ENCODE measurements around the gene BCAS3.
"Not testable (repeated sequence)": the region's sequence is repeated elsewhere in the genome, so short reads cannot be mapped to it uniquely, and the experiment has no call there.

The BCAS3 gene

DNA sequence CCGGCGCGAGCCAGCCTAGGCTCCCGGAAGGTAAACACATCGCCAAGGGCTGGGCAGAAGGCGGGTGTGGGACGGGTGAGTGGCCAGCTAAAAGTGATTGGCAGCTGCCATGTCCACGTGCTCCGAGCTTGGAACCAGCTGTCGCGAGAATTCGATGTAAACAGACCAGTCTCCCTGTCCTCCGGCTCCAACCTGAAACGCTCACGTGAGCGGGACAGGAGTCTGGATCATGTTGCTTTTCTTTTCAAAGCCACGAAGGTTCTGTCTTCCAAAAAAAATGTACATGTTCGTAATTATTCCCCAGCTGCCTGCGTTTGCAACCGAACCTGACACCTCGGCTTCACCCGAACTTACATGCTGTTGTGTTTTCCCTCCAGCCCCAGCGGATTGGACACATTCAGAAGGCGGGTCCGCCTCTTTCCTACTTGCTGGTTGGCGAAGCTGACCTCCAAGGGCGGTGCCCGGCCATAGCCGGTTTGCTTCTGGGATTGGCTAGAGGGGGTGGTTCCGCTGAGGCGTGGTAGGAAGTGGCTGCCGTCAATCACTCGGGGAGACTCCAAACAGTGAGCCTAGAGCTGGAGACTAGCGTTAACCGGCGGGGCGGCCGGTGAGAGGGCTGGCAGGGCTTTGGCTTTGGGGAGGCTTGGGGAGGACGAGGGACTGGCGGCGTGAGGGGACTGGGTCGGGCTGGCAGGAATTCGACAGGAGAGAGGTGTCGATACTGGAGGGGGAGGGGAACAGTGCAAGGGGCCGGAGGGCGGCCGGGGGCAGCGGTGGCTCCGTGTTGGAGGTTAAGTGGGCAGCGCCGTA, at the start of gene BCAS3:
Gene BCAS3, plus strand, starts transcription at position 544 of the 810 bp plus-strand sequence.
- DNase-seq: peak; percentile 96

DNA sequence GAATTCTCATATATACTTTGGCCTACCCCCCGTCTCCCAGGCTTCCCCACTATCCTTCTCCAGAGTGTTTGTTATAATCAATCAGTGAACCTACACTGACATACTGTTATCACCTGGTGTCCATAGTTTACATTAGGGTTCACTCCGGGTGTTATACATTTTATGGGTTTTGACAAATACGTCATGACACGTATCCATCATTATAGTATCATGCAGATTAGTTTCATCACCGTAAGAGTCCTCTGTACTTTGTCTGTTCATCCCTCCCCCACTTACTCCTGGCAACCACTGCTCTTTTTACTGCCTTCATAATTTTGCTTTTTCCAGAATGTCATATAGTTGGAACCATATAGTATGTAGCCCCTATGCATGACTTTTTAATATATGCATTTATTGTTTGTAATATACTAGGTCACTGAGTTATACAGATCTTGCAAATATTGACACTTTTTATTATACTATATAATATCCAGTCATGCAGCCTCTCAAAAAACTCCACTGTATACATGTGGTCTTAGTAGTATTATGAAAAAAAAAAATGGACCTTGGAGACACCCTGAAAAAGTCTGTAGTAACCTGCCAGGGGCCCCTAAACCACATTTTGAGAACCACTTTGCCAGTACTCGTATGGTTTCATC, 49.3 kb upstream of the BCAS3 start:
- no peak for DNase-seq

DNA sequence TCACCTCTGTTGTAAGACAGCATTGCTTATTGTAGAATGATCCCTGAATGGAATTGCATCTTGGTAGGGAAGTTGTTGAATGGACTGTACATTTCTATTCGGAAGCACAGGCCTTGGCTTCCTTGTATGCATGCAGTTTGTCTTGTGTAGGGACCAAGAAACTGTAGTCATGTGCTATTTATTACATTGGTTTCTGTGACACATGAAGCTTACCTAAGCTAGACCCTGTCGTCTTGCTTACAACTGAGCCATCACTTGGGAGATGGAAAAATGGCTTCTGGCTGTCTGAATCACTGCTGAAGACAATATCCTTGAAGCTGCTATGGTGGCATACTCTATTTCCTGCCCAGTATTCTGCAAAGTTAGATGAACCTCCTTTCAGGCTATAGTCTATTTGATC, 48.5 kb upstream of the BCAS3 start:
- no peak for DNase-seq

DNA sequence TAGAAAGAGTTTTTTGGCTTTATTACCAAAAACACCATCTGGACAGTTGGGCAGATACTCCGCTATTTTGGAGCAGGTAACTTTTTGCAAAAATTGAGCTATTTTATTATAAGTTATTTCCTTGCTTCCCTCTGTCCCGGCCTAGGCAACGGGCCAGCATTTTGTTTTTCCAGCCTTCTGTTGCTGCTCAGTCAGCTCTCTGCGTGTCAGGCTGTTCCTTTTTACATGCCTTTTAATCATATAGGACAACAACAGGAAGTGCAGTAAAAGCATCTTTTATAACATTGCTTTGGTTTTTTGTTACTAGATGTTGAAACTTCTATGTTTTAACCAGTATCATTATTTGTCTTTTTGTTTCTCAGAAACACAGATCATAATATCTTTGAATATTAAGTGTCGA, 47.3 kb upstream of the BCAS3 start:
- DNase-seq: no peak

DNA sequence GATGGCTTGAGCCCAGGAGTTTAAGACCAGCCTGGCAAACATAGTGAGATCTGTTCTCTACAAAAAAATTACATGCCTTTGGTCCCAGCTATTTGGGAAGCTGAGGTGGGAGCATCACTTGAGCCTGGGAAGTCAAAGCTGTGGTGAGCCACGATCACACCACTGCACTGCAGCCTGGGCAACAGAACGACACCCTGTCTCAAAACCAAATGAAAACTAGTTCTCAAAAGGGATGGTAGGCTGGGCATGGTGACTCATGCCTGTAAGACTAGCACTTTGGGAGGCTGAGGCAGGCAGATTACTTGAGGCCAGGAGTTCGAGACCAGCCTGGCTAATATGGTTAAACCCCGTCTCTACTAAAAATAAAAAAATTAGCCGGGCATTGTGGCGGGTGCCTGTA, 46.5 kb upstream of the BCAS3 start:
- no peak for DNase-seq

DNA sequence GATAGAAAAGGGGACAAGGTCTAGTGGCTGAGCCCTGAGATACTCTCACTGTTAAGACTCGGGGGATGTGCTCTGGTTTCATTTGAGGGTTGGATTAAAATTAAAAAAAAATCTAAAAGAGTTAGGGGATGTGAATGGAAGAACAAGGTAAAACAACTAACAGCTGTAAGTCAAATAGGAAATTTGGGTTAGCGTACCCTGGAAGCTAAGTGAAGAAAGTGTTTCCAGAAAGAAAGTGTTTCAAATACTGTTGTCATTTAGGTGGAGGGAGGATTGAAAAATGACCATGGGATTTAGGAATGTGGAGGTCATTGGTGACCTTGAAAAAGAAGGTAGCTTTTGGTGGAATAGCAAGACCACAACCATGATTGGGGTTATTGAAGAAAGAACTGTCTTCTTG, 40.0 kb upstream of the BCAS3 start:
- DNase-seq: no peak

DNA sequence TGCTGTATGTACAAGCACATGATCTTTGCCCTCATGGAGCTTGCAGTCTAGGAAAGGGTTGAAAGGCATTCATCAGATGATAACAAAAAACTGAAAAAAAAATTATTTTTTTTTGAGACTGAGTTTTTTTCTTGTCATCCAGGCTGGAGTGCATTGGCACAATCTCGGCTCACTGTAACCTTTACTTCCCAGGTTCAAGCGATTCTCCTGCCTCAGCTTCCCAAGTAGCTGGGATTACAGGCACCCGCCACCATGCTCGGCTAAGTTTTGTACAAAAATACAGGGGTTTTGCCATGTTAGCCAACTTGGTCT, 38.7 kb upstream of the BCAS3 start:
- no peak for DNase-seq

DNA sequence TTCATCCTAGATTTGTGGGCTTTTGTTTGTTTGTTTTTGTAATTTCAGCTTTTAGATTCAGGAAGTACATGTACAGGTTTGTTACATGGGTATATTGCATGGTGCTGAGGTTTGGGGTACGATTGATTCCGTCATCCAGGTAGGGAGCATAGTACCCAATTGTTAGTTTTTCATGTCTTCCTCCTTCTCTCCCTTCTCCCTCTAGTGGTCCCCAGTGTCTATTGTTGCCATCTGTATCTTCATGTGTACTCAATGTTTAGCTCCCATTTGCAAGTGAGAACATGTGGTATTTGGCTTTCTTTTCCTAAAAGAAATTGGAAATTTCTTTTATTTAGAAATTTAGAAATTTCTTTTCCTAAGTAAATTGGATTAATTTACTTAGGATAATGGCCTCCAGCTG, 37.1 kb upstream of the BCAS3 start:
- no peak for DNase-seq

DNA sequence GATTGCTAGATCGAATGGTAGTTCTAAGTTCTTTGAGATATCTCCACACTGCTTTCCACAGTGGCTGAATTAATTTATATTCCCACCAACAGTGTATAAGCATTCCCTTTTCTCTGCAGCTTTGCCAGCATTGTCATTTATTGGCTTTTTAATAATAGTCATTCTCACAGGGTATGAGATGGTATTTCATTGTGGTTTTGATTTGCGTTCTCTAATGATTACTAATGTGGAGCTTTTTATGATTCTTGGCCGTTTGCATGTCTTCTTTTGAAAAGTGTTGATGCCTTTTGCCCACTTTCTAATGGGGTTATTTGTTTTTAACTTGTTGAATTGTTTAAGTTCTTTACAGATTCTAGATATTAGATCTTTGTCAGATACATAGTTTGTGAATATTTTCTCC, 36.5 kb upstream of the BCAS3 start:
- DNase-seq: no peak

DNA sequence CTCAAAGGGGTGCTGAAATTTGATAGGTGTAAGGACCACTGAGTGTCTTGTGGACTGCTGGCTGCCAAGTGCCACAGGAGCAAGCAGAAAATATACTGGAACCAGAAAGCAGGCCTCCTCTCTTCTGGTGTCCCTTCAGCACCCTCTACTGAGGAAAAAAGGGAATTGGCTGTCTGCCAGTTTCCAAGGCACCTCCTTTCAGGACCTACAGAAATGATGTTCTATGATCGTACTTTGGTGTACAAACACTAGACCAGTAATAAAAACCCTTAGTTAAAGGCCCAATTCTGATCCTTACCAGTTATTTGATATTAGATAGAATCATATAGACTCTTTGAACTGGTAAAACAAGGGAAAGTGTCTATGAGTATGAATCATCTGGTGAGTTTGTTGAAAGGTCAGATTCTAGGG, 35.8 kb upstream of the BCAS3 start:
- peak; percentile 37 for DNase-seq

DNA sequence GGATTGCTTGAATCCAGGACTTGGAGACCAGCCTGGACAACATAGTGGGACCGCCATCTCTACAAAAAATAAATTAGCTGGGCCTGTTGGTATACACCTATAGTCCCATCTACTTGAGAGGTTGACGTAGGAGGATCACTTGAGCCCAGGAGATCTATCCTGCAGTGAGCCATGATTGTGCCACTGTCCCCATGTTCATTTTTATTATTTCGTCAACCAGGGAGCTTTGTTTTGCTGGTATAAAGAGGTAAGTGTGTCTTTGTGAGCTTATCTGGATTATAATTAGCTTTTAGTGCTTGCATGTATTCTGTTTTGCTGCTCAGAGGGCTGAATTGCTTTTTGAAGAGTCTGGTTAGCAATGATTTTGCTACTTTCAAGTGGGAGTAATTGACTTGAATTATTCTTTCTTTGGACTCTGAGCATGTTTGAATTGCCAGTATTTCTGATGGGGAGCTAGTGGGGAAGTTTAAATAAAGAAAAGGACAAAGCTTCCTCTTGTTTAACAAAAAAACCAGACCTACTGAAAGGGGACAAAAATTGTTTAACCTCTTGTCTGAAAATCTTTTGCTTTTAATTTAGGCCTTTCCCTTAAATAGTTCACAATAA, 31.6 kb upstream of the BCAS3 start:
- no peak for DNase-seq

DNA sequence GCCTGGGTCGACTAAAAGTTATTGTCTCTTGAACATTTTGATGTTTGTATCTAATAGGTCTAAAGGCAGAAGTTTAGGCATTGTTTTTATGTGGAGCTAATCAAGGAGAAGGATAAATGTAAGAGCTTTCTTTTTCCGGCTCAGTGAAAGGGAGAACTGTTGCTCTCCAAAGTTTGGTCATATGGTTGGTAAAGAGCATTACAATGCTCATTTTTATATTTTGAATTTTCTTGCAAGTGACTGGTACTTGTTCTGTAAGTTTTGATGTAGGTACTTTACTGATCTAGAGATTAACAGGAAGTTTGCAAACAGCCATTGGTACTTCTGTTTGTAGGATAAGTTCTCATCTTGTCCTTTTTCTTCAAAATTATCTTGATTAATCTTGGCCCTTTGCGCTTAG, 30.9 kb upstream of the BCAS3 start:
- no peak for DNase-seq

DNA sequence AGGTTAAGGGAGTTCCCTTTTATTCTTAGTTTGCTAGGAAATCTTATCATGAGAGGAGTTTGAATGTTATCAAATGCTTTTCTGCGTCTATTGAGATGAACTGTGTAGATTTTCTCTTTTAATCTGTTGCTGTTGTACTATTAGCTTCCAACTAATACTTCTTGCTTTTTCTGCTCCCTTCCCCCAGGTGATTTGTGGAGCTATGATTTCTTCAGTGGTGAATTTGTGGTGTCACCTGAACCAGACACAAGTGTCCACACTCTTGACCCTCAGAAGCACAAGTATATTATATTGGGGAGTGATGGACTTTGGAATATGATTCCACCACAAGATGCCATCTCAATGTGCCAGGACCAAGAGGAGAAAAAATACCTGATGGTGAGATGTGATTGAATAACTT, 29.9 kb upstream of the BCAS3 start:
- DNase-seq: no peak

DNA sequence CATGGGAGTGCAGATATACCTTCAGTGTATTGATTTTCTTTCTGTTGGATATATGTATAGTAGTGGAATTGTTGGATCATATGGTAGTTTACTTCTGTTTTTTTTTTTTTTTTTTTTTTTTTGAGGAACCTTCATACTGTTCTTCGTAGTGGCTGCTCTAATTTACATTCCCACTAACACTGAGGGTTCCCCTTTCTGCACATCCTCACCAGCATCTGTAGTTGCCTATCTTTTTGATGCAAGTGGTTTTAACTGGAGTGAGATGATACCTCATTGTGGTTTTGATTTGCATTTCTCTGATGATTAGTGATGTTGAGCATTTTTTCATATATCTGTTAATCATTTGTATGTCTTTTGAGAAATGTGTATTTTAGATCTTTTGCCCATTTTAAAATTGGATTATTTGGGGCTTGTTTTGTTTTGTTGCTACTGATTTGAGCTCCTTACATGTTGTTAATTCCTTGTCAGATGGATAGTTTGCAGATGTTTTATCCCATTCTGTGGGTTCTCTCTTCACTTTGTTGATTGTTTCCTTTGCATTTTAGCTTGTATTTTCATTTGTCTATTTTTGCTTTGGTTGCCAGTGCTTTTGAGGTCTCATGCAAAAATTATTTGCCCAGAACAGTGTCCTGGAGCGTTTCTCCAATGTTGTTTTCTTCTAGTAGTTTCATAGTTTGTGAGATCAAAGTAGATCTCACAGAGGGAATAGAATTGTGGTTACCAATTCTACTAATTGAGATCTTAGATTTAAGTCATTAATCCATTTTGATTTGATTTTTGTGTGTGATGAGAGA, 25.0 kb upstream of the BCAS3 start:
- DNase-seq: no peak

DNA sequence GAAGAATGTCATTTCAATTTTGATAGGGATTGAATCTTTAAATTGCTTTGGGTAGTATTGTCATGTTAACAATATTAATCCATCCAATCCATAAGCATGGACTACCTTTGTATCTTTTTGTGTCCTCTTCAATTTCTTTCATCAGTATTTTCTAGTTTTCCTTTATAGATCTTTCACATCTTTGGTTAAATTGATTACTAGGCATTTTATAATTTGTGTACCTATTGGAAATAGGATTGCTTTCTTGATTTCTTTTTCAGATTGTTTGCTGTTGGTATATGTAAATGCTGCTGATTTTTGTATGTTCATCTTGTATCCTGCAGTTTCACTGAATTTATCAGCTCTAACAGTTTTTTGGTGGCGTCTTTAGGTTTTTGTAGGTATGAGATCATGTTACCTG, 24.1 kb upstream of the BCAS3 start:
- no peak for DNase-seq

DNA sequence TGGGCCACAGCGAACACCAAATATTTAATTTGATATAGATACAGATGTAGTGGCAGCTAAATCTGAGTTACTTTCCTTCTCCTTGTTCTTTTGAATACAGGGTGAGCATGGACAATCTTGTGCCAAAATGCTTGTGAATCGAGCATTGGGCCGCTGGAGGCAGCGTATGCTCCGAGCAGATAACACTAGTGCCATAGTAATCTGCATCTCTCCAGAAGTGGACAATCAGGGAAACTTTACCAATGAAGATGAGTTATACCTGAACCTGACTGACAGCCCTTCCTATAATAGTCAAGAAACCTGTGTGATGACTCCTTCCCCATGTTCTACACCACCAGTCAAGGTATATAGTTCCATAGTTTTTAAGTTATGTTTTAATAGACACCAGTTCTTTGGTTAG, 21.2 kb upstream of the BCAS3 start:
- no peak for DNase-seq

DNA sequence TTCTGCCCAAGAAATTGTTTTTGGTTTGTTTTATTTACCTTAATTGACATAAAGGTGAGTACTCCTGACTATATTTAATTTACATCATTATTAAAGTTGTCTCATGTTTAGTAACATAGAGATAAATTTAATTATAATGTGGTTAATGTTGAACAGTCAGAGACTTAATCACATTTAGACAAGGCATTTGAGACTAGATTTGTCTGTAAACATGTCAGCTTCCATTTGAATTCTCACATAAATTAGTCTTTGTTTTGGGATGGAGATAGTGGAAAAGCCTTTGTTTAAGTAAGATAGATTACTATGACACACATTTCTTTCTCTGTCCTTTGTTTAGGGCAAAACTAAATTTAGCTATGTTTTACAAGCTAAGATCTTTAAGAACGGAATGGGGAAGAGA, 18.5 kb upstream of the BCAS3 start:
- DNase-seq: no peak

DNA sequence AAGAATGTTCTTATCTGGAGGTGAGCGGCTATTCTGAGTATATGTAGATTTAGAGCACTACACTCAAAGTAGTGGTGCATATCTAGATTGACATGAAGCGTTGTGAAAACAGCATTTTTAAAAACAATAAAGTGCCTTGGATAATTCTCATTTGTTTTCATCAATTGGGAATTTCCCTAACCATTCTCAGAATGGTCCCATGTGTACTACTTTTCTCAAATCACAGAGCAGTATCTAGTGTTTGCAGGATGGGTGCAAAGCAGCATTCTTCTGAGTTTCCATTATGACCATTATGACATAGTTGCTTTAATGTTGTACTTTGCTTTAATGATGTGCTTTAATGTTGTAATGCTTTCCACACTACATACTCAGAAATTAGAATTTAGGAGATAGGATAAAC, 16.2 kb upstream of the BCAS3 start:
- DNase-seq: no peak

DNA sequence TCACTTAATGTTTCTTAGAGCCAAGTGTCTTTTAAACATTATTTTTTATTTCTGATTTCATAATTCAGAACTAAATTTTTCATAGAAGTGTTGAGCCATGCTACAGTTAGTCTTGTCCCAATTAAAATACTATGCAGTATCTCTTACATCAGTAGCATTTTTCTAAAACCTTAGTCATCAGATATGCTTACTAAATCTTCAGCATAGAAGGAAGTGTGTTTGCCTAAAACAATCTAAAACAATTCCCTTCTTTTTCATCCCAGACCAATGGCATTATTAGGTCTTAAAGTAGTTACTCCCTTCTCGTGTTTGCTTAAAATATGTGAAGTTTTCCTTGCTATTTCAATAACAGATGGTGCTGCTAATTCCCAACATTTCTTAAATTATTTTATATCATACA, 13.6 kb upstream of the BCAS3 start:
- DNase-seq: no peak

DNA sequence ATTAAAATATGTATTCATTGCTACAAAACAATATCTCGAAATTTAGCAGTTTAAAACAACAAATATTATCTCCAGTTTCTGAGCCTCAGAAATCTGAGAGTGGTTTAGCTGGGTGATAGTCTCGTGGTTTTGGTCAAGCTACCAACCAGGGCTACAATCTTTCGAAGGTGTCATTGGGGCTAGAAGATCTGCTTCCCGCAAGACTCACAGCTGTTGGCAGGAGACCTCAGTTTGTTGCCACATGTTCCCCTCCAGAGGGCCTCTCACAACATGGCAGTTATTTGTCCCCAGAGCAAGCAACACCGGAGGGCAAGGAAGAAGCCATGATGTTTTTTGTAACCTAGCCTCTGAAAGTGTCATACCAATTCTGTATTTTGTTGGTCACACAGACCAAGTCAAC, 12.0 kb upstream of the BCAS3 start:
- DNase-seq: no peak

DNA sequence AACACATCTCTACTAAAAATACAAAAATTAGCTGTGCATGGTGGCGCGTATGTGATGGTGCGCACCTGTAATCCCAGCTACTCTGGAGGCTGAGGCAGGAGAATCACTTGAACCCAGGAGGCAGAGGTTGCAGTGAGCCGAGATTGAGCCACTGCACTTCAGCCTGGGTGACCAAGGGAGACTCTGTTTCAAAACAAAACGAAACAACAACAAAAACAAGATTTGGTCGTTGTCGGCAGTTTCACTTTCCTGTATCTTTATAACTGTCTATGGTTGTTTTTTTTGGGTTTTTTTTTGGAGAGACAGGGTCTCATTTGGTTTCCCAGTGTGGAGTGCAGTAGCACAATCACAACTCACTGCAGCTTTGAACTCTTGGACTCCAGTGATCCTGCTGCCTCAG, 8.9 kb upstream of the BCAS3 start:
- DNase-seq: not testable (repeated sequence)

DNA sequence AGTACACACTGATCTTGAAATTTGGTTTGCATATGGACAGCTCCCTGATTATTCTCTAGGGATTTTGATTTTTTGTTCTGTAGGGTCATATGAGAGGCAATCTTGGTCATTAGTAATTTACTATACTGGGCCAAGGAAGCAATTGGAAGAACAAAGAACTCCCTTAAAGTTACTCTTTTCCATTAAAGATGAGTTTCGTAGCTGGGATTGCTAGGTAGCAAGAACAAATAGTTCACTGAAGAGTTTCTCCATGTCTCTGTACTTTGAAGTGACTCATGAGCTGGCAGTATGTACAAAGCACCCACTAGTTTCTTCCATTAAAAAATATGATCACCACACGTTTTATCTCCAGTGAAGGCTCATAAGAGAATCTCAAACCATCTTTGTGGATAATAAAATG, 6.2 kb upstream of the BCAS3 start:
- DNase-seq: no peak

DNA sequence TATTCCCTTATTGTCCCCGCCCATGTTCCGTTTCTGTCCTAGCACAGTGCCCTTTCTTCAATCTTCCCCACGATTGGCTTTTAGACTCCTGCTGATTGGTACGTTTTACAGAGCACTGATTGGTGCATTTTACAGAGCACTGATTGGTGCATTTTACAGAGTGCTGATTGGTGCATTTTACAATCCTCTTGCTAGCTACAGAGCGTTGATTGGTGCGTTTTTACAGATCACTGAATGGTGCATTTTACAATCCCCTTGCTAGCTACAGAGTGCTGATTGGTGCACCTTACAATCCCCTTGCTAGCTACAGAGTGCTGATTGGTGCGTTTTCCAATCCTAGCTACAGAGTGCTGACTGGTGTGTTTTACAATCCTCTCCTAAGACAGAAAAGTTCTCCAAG, 3.0 kb upstream of the BCAS3 start:
- DNase-seq: not testable (repeated sequence)

DNA sequence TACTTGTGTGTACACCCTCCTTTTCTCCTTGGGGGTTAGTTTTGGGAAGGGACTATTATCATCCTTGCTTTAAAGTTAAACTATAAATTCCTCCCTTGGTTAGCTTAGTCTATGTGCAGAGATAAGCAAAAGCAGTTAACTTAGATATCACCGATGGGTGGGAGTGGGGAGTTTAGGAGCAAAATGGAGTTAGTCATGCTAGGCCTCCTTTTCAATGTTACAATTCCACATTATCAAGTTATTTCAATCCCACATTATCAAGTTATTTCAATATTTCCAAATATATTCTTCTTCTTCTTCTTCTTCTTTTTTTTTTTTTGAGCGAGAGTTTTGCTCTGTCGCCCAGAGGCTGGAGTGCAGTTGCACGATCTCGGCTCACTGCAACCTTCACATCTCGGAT, 1.7 kb upstream of the BCAS3 start:
- DNase-seq: no peak
